Activated CD8-positive, alpha-beta T cell treated with anti-CD3 and anti-CD28 coated beads for 36 hours (primary cell): Measurements from ENCODE around the gene EPB41L2. TPM values are rescaled to one million over a fixed set of nuclear protein-coding genes. Genes with fewer than 3 reads are reported as not detected.

Experiments
- ATAC-seq: fragments of 200-7000 bp; cut with Tn5 transposase; one replicate; pipeline ENCODE4 v1.10.0; 2021; ENCODE audit warnings: mild to moderate bottlenecking, moderate library complexity
- CTCF ChIA-PET: fragments of 350-600 bp; sonication (Branson Sonifier 250); formaldehyde crosslinking; loops from one replicate; lab custom pipeline; 2021; ENCODE audit warnings: antibody characterized with exemption; lab: Charles Lee
- POLR2A ChIA-PET: fragments of 350-600 bp; sonication (Branson Sonifier 250); formaldehyde crosslinking; loops from one replicate; lab custom pipeline; 2021; ENCODE audit warnings: antibody characterized with exemption; lab: Charles Lee
- DNase-seq: peaks from one replicate; pipeline ENCODE4 v3.0.0-alpha.2; 2020
- H3K27ac Mint-ChIP-seq: one replicate; pipeline ENCODE4 v1.8.0; 2021; ENCODE audit warnings: mild to moderate bottlenecking, mixed read lengths
- H3K27me3 Mint-ChIP-seq: one replicate; pipeline ENCODE4 v1.8.0; 2021; ENCODE audit warnings: mixed read lengths
- H3K36me3 Mint-ChIP-seq: one replicate; pipeline ENCODE4 v1.8.0; 2021; ENCODE audit warnings: low read depth, mixed read lengths
- H3K4me1 Mint-ChIP-seq: one replicate; pipeline ENCODE4 v1.8.0; 2021; ENCODE audit warnings: low read depth, mixed read lengths
- H3K4me3 Mint-ChIP-seq: one replicate; pipeline ENCODE4 v1.8.0; 2021; ENCODE audit warnings: mild to moderate bottlenecking, moderate library complexity, mixed read lengths
- H3K9me3 Mint-ChIP-seq: one replicate; pipeline ENCODE4 v1.8.0; 2021; ENCODE audit warnings: mixed read lengths
- CTCF ChIP-seq: fragments of 200-600 bp; IDR thresholded peaks from one replicate; pipeline ENCODE4 v1.8.0; 2022; ENCODE audit warnings: antibody characterized with exemption, mild to moderate bottlenecking
- intact Hi-C: fragments of 100-400 bp; cut with micrococcal nuclease; formaldehyde crosslinking; loops from one replicate; pipeline ENCODE4 v1.10.0; 2022
- total RNA-seq, 2 experiments: library from RNA; stranded (reverse); gene quantifications; one replicate each; pipeline ENCODE4 v1.2.3, GENCODE V29; 2021

EPB41L2 gene
- total RNA-seq, 2 experiments from 2014 or later, result 30.6 to 33.3 TPM

DNA sequence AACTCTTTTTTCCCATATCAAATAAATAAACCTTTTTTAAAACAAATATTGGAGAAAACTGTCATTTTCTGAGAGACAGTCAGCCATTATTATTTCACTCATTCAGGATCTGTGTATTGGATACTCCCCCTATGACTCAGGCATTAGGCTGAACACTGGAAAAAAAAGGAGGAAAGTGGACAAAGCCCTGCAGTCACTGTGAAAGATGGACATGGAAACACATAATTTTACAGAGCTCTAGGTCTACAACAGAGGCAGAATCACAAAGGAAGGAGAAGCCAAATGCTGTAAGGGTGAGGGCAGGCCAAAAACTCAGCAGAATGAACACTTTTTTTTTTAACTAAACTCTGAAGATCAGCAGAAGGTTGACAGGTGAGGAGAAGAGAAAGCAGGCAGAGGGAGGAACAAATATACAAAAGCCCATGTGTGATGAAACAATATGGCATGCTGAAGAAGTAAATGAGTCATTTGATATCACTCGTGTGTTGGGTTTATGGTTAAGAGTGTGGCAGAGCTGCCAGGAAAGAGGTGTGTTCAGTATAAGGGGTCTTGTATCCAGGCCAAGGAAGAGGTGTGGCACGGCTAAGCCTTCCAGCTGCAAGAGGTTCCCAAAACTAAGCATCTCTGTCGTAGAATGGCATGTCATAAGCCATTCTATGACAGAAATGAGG lies 39.1 kb downstream of the EPB41L2 start:
- ATAC-seq, result no peak
- ChIA-PET CTCF (no interaction called here), POLR2A (no interaction called here)
- Mint-ChIP-seq H3K4me1 (no peaks in the 10 kb centered on the region), H3K9me3 (no peaks in the 10 kb centered on the region), H3K4me3 (no peak overlapping the region), H3K27me3 (no peaks in the 10 kb centered on the region), H3K36me3 (no peaks in the 10 kb centered on the region), H3K27ac (no peak overlapping the region)
- intact Hi-C loops, result no loop called here
- no peak for DNase-seq
- TF ChIP-seq CTCF, result no peak

DNA sequence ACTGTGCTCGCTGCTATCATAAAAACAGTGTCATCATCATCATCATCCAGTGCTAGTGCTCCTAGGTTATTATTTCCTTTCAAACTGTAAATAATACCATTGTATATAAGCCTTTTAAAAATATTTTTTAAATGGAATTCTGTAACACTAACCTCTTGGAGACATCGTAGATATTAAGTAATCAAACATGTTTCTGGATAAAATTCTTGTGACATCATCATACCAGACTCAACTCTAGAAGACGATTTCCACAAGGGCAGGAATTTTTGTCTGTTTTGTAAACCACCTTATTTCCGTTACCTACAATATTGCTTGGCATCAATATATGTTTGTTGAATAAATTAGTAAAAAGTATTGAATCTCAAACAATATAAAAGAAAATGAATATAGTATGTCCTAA lies 40.4 kb downstream of the EPB41L2 start:
- Mint-ChIP-seq H3K27ac (no peak overlapping the region), H3K9me3 (no peaks in the 10 kb centered on the region), H3K27me3 (no peaks in the 10 kb centered on the region), H3K36me3 (no peaks in the 10 kb centered on the region), H3K4me3 (no peak overlapping the region), H3K4me1 (no peaks in the 10 kb centered on the region)
- ChIA-PET CTCF (no interaction called here), POLR2A (no interaction called here)
- DNase-seq (no peak), ATAC-seq (no peak)
- intact Hi-C loops, result no loop called here
- no peak for TF ChIP-seq CTCF

DNA sequence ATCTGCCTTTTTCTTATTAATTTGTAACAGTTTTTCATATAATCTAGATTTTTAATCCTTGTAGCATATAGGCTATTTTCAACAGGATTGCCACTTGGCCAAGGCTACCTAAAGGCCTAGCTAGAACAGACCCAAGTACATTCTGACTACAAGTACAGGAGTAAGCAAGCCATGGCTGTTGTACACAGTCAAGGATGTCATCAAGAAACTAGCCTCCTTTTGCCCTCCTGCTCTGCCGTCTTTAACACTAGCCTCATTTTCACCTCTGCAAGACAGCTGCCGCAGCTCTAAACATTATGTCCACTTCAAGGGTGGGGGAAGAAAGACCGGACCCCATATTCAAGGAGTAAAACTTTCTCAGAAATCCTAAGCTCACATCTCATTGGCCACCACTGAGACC lies 45.1 kb downstream of the EPB41L2 start:
- Mint-ChIP-seq H3K27me3 (no peaks in the 10 kb centered on the region), H3K4me1 (peaks cover 2% of the 10 kb centered on the region), H3K4me3 (no peak overlapping the region), H3K36me3 (no peaks in the 10 kb centered on the region), H3K27ac (no peak overlapping the region), H3K9me3 (no peaks in the 10 kb centered on the region)
- ChIA-PET POLR2A (no interaction called here), CTCF (interaction anchor here (0.8 kb wide), 1 partner anchor 9 kb away, joined by 3 read pairs; no protein-coding TSS in a partner anchor)
- DNase-seq (no peak), ATAC-seq (no peak)
- TF ChIP-seq CTCF, result no peak
- intact Hi-C loops, result no loop called here

- ChIA-PET CTCF (no interaction called here), POLR2A (no interaction called here)
- Mint-ChIP-seq H3K27me3 (no peaks in the 10 kb centered on the region), H3K4me3 (no peak overlapping the region), H3K36me3 (no peaks in the 10 kb centered on the region), H3K27ac (no peak overlapping the region), H3K9me3 (no peaks in the 10 kb centered on the region), H3K4me1 (peaks cover 2% of the 10 kb centered on the region)
- no peak for ATAC-seq
- TF ChIP-seq CTCF, result no peak
- intact Hi-C loops, result no loop called here
- no peak for DNase-seq
Measured at GRCh38 chr6:131015630-131016263, 47.3 kb downstream of the EPB41L2 start.

DNA sequence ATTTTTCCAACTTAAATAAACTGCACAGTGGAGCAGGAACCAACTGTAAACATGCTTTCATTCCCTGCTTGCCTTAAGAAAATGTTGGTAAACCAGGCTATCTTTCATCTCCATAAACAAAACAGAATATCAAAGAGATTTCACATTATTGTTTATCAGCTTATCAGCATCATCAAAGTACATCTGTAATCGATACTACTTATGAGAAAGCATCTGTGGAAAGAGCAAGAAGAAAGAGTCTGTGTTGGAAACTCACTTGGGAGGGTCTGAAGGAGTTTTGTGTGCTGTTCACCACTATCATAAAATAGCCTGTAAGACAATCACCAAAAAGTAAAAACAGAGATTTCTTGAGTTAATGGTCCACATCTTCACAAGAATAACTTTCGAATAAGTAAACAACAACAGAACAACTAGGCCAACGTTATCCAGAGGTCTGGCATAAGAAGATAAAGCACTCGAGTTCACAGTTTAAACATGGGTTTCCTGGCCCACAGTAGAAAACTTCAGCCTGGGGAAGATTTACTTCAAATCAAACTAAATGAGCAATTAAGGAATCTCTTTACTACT lies 47.9 kb downstream of the EPB41L2 start:
- TF ChIP-seq CTCF, result no peak
- no peak overlapping the region for H3K27ac Mint-ChIP-seq
- POLR2A ChIA-PET, result no interaction called here
- H3K4me1 Mint-ChIP-seq, result peaks cover 2% of the 10 kb centered on the region
- H3K4me3 Mint-ChIP-seq, result no peak overlapping the region
- no peaks in the 10 kb centered on the region for H3K9me3 Mint-ChIP-seq
- CTCF ChIA-PET, result no interaction called here
- DNase-seq, result no peak
- intact Hi-C loops, result no loop called here
- H3K36me3 Mint-ChIP-seq, result no peaks in the 10 kb centered on the region
- no peaks in the 10 kb centered on the region for H3K27me3 Mint-ChIP-seq
- no peak for ATAC-seq
